K562 (cell line): ENCODE results near the gene ADAM8. TPM values are rescaled to one million over a fixed set of nuclear protein-coding genes. Genes with fewer than 3 reads are reported as not detected.

Experiments
- ATAC-seq: fragments of 200-7000 bp; cut with Tn5 transposase; 3 replicates; pipeline ENCODE4 v1.9.1; 2020; ENCODE audit warnings: moderate library complexity
- BruUV-seq: library from RNA; stranded (reverse); fragments of 400-500 nt; replicated peaks from 2 replicates; lab custom pipeline; 2021; lab: Mats Ljungman, UMichigan
- CTCF ChIA-PET: fragments of 300-600 bp; formaldehyde crosslinking; extraction: SDS; loops from one replicate; lab custom pipeline; 2021; ENCODE audit warnings: low intra/inter-chr PET ratio; lab: Yijun Ruan, JAX
- POLR2A ChIA-PET: fragments of 300-600, 350-650 bp; sonication (Branson Sonifier 250); formaldehyde crosslinking; extraction: SDS; loops from one replicate; lab custom pipeline; 2021; ENCODE audit warnings: antibody characterized with exemption, inconsistent platforms; lab: Yijun Ruan, JAX
- DNase-seq, 4 experiments: peaks; one replicate each; pipeline versions ENCODE4 v3.0.0 to v3.0.0-alpha.2; 2011 to 2018; ENCODE audit warnings: low spot score in 3 of 4, mixed read lengths in 3 of 4; ENCODE audit errors: extremely low read depth in 1 of 4
- FAIRE-seq: peaks from 2 replicates; lab custom pipeline; 2011; peaks lifted over from hg19 to GRCh38; lab: Jason Lieb, UNC
- H2AFZ ChIP-seq: 2 replicates; pipeline ENCODE4 v1.6.0; 2011; ENCODE audit warnings: low read depth, low read length, control low read depth, inconsistent platforms
- H3K27ac ChIP-seq: fragments of 200-600 bp; 3 replicates; pipeline ENCODE4 v1.8.0; 2011; ENCODE audit warnings: low read depth, mild to moderate bottlenecking, control low read depth, inconsistent platforms, low read length, moderate library complexity, mixed read lengths; ENCODE audit errors: extremely low read depth
- H3K27me3 ChIP-seq, 2 experiments: fragments of 300-600 bp in 1 of 2; 2 replicates in 1 of 2; 3 replicates in 1 of 2; pipeline versions ENCODE4 v1.6.0 to v1.8.0; 2011; ENCODE audit warnings: inconsistent platforms in 2 of 2, low read length in 2 of 2, mild to moderate bottlenecking in 1 of 2, mixed read lengths in 1 of 2, moderate library complexity in 1 of 2; ENCODE audit not compliant: control insufficient read depth in 2 of 2, insufficient read depth in 2 of 2
- H3K36me3 ChIP-seq: fragments of 300-600 bp; 3 replicates; pipeline ENCODE4 v1.8.0; 2011; ENCODE audit warnings: mild to moderate bottlenecking, low read length, inconsistent platforms; ENCODE audit not compliant: control insufficient read depth, insufficient read depth
- H3K4me1 ChIP-seq, 2 experiments: fragments of 200-600 bp in 1 of 2; replicated peaks in 1 of 2; 2 replicates in 1 of 2; 3 replicates in 1 of 2; pipeline versions ENCODE4 v1.5.1 to v1.8.0; 2011; ENCODE audit warnings: inconsistent platforms in 2 of 2, low read length in 2 of 2, mild to moderate bottlenecking in 1 of 2, mixed read lengths in 1 of 2, moderate library complexity in 1 of 2; ENCODE audit not compliant: control insufficient read depth in 2 of 2, insufficient read depth in 2 of 2
- H3K4me2 ChIP-seq: 2 replicates; pipeline ENCODE4 v1.6.1; 2011; ENCODE audit warnings: low read length, control low read depth, inconsistent platforms, mixed read lengths; ENCODE audit not compliant: insufficient read depth
- H3K4me3 ChIP-seq: fragments of 200-600 bp; sonication (generic), shearing (Covaris generic); 2 replicates; pipeline ENCODE4 v1.5.1; 2016; ENCODE audit warnings: control low read depth, inconsistent platforms
- H3K79me2 ChIP-seq: fragments of 200-600 bp; 3 replicates; pipeline ENCODE4 v1.8.0; 2011; ENCODE audit warnings: low read length, inconsistent platforms; ENCODE audit not compliant: control insufficient read depth, insufficient read depth
- H3K9ac ChIP-seq, 2 experiments: 2 replicates each; pipeline versions ENCODE4 v1.6.0 to v1.6.1; 2011; ENCODE audit warnings: low read depth in 2 of 2, low read length in 2 of 2, control low read depth in 1 of 2, inconsistent platforms in 1 of 2, mild to moderate bottlenecking in 1 of 2, mixed read lengths in 1 of 2; ENCODE audit not compliant: insufficient read depth in 1 of 2
- H3K9me1 ChIP-seq: one replicate; pipeline ENCODE4 v1.6.0; 2011; ENCODE audit warnings: inconsistent platforms, mild to moderate bottlenecking, low read length, moderate library complexity; ENCODE audit not compliant: control insufficient read depth, insufficient read depth
- H3K9me3 ChIP-seq: replicated peaks from 2 replicates; pipeline ENCODE4 v1.5.1; 2011; ENCODE audit warnings: low read depth, low read length, inconsistent platforms; ENCODE audit not compliant: control insufficient read depth, insufficient read depth
- H4K20me1 ChIP-seq: replicated peaks from 2 replicates; pipeline ENCODE4 v1.6.1; 2011; ENCODE audit warnings: low read length, inconsistent platforms, mixed read lengths; ENCODE audit not compliant: control insufficient read depth, insufficient read depth
- RHOXF2B ChIP-seq: fragments of 250-450 bp; sonication (Bioruptor Pico); conservative IDR thresholded peaks from 2 replicates; pipeline ENCODE4 v1.5.1; 2021
- YY1 ChIP-seq, 3 experiments: IDR thresholded peaks; 2 replicates each; pipeline ENCODE4 v1.6.1; 2011; ENCODE audit warnings: low read length in 2 of 3, mild to moderate bottlenecking in 2 of 3, moderate library complexity in 2 of 3, borderline replicate concordance in 1 of 3, control low read depth in 1 of 3, low read depth in 1 of 3; ENCODE audit not compliant: insufficient read depth in 3 of 3, insufficient replicate concordance in 2 of 3, control insufficient read depth in 1 of 3, insufficient read length in 1 of 3; ENCODE audit errors: extremely low read depth in 1 of 3
- ZBTB7A ChIP-seq: IDR thresholded peaks from 2 replicates; pipeline ENCODE4 v1.6.1; 2011; ENCODE audit warnings: low read depth, mild to moderate bottlenecking, low read length, moderate library complexity, borderline replicate concordance; ENCODE audit not compliant: control insufficient read depth
- ZFX ChIP-seq: sonication (generic); formaldehyde crosslinking; IDR thresholded peaks from 2 replicates; pipeline ENCODE4 v1.8.0; 2022; ENCODE audit warnings: mild to moderate bottlenecking, missing genetic modification reagents, moderate library complexity
- ZNF174 ChIP-seq: fragments of 250-450 bp; sonication (Bioruptor Pico); IDR thresholded peaks from 2 replicates; pipeline ENCODE4 v1.4.0; 2020; ENCODE audit warnings: mild to moderate bottlenecking
- ZNF175 ChIP-seq: fragments of 200-800 bp; sonication (Bioruptor generic); IDR thresholded peaks from 2 replicates; pipeline ENCODE4 v1.6.1; 2016; ENCODE audit warnings: low read depth, mild to moderate bottlenecking, missing genetic modification characterization, missing compliant biosample characterization
- ZNF197 ChIP-seq: fragments of 200-800 bp; sonication (Bioruptor generic); IDR thresholded peaks from 2 replicates; pipeline ENCODE4 v1.6.1; 2016; ENCODE audit warnings: low read depth, missing genetic modification characterization, missing compliant biosample characterization
- WGBS: fragments of 100-300 bp; shearing (Covaris generic); methylation state at CpG from one replicate; pipeline ENCODE4 v1.1.6; 2016; ENCODE audit warnings: low coverage, mixed read lengths; ENCODE audit not compliant: insufficient coverage; ENCODE audit errors: missing lambda C conversion rate; 5-methylcytosine and 5-hydroxymethylcytosine counted together
- in situ Hi-C: fragments of 300-500 bp; cut with MboI; formaldehyde crosslinking; loops from 4 replicates; pipeline ENCODE4 v1.15.0; 2018; ENCODE audit warnings: inconsistent platforms, mixed read lengths
- intact Hi-C: fragments of 100-400 bp; cut with micrococcal nuclease; formaldehyde crosslinking; loops from 2 replicates; pipeline ENCODE4 v1.14.2; 2022
- polyA plus RNA-seq, 8 experiments: library from polyadenylated mRNA; depleted of rRNA in 4 of 8; stranded (reverse) in 5 of 8; unstranded in 3 of 8; fragments of >200 nt; fragmentation: Nextera tagmentation in 2 of 8; fragmentation: Illumina TruSeq in 1 of 8; extraction: Ambion mirVana in 2 of 8; extraction: Trizol in 1 of 8; gene quantifications; 2 replicates each; pipeline versions ENCODE4 v1.2.1 to v1.2.3, GENCODE V29; 2011 to 2014; ENCODE audit warnings: inconsistent platforms in 1 of 8, missing spikeins in 1 of 8
- total RNA-seq, 7 experiments: library from RNA; depleted of rRNA in 6 of 7; stranded (reverse); fragments of >200 nt in 6 of 7; fragmentation: Illumina TruSeq in 2 of 7; extraction: Trizol in 2 of 7; gene quantifications; 2 replicates each; pipeline versions ENCODE4 v1.2.1 to v1.2.3, GENCODE V29; 2011 to 2021; ENCODE audit warnings: low replicate concordance in 1 of 7

ADAM8 gene
- total and polyA plus RNA-seq, 9 of the 15 experiments (the other 6 are each of a cell fraction or from before 2014, with no cell fraction given) = 0.07 to 7.0 (median 1.1) TPM

DNA sequence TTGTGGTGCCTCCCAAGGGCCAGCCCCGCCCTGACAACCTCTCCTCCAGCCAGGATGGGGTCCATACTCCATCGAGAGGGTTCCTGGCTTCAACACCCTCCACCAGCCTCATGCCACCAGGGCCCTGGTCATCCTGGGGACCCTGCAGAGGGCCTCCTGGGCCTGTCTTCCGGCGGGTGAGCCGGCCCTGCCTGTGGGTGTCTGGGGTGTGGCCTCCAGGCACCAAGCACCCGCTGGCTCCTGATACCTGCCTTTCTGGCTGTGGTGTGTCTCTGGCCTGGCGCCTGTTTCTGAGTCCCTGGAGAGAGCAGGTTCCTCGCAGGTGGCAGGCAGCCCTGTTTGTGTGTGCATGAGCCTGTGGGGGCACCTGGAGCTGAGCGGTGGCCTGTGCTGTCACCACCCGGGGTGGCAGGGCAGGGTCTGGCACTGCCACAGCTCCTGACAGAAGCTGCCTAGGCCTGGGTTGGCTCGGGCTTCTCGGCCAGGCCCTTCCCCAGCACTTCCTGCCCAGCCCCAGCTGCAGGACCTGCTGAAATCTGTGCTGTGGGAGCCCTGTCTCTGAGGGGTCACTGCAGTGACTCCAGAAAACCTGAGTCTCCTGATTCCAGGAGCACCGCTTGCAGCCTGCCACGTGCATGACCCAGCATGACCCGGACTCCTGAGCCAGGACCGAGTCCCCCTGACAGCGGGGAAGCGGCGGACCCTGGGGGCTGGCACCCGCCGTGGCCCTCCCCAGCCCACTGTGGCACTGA, 18.4 kb downstream of the ADAM8 start:
- no peak overlapping the region for H3K4me3 ChIP-seq
- peak overlapping the region; percentile 68; the same call in 1 of the 2 replicates for H3K4me2 ChIP-seq
- no peaks in the 10 kb centered on the region for H4K20me1 ChIP-seq
- DNase-seq = no peak
- ChIA-PET CTCF (no interaction called here), POLR2A (interaction anchor here (0.6 to 4.6 kb wide), 5 partner anchors 8 to 331 kb away, joined by 3 to 18 read pairs (median 5); no protein-coding TSS in a partner anchor)
- peaks cover 2 to 74% of the 10 kb centered on the region in 2 experiments; a peak in 3 of 5 replicates for H3K4me1 ChIP-seq
- H2AFZ ChIP-seq = peak overlapping the region; percentile 75
- no peaks in the 10 kb centered on the region for H3K27me3 ChIP-seq
- TF ChIP-seq YY1 (IDR thresholded peaks at IDR 0.05; ENCODE audit: borderline replicate concordance in 1 of 3, control insufficient read depth in 1 of 3, extremely low read depth in 1 of 3, insufficient read depth in 3 of 3, insufficient read length in 1 of 3, insufficient replicate concordance in 2 of 3, low read depth in 1 of 3, low read length in 2 of 3) = no peak
- no peak for TF ChIP-seq ZNF174
- 0 out of 2 replicates have a peak, but pooled peaks have one; percentile 27 for TF ChIP-seq ZNF175 (CRISPR knock-in tag)
- no peak for TF ChIP-seq ZNF197 (CRISPR knock-in tag)
- TF ChIP-seq RHOXF2B (CRISPR knock-in tag) = no peak
- TF ChIP-seq ZFX (CRISPR knock-in tag) = peak; percentile 8; the same call in 1 of the 2 replicates
- peak; percentile 17; the same call in 1 of the 2 replicates for TF ChIP-seq ZBTB7A
- TF ChIP-seq, all 486 proteins: peak for 3
- intact Hi-C loops = no loop called here
- ATAC-seq (no peak), FAIRE-seq (no peak)
- Histone ChIP-seq H3K9ac (peak overlapping the region; percentile 8 to 88; a peak in 3 of 4 replicates), H3K36me3 (no peaks in the 10 kb centered on the region), H3K27ac (no peak overlapping the region), H3K9me1 (no peaks in the 10 kb centered on the region), H3K79me2 (no peaks in the 10 kb centered on the region), H3K9me3 (no peaks in the 10 kb centered on the region)
- in situ Hi-C loops = no loop called here
- WGBS = 61% methylated on average over 11 of the region's 21 CpGs
- no TSS peak for BruUV-seq
